Sigmoid colon (tissue), 7 donors: ENCODE results near the gene COL4A6. TPM values are rescaled to one million over a fixed set of nuclear protein-coding genes. Genes with fewer than 3 reads are reported as not detected.

Experiments
- DNase-seq: peaks from one replicate; pipeline ENCODE4 v3.0.0-alpha.2; 2019
- H3K27ac ChIP-seq, 4 donors: fragments of 200-600 bp; sonication (generic); one replicate each; pipeline ENCODE4 v1.5.1; 2016 to 2019; ENCODE audit warnings: mild to moderate bottlenecking in 1 of 4
- H3K27me3 ChIP-seq, 3 donors: fragments of 200-600 bp; sonication (generic); one replicate each; pipeline ENCODE4 v1.5.1; 2019; ENCODE audit warnings: mild to moderate bottlenecking in 1 of 3
- H3K36me3 ChIP-seq, 4 donors: fragments of 200-600 bp; sonication (generic); one replicate each; pipeline ENCODE4 v1.5.1; 2016 to 2019
- H3K4me1 ChIP-seq, 4 donors: fragments of 200-600 bp; sonication (generic); one replicate each; pipeline ENCODE4 v1.5.1; 2017 to 2019
- H3K4me3 ChIP-seq, 4 donors: fragments of 200-600 bp; sonication (generic); one replicate each; pipeline ENCODE4 v1.5.1; 2017 to 2019; ENCODE audit warnings: mild to moderate bottlenecking in 2 of 4, moderate library complexity in 1 of 4
- H3K9me3 ChIP-seq, 4 donors: fragments of 200-600 bp in 3 of 4; sonication (generic) in 3 of 4; one replicate each; pipeline versions ENCODE4 v1.5.1 to v1.6.1; 2013 to 2019
- EP300 ChIP-seq, 4 donors: sonication (generic); formaldehyde crosslinking; IDR thresholded peaks; one replicate each; pipeline ENCODE4 v1.6.1; 2017; ENCODE audit warnings: antibody characterized with exemption in 4 of 4
- POLR2A ChIP-seq, 2 donors: fragments of 450-650 bp; IDR thresholded peaks; one replicate each; pipeline ENCODE4 v1.6.1; 2016; ENCODE audit warnings: antibody characterized with exemption in 2 of 2, mild to moderate bottlenecking in 2 of 2, moderate library complexity in 2 of 2
- POLR2AphosphoS5 ChIP-seq, 4 donors: sonication (generic); formaldehyde crosslinking; IDR thresholded peaks; one replicate each; pipeline ENCODE4 v1.6.1; 2017; ENCODE audit warnings: antibody characterized with exemption in 4 of 4
- WGBS, 2 donors: extraction: QIAGEN DNeasy Blood & Tissue Kit; methylation state at CpG; one replicate each; pipeline ENCODE4 v1.1.7; 2013; 5-methylcytosine and 5-hydroxymethylcytosine counted together
- intact Hi-C: fragments of 100-400 bp; cut with DNase I; formaldehyde crosslinking; loops from one replicate; pipeline ENCODE4 v1.15.1; 2023
- polyA plus RNA-seq, 3 donors: library from polyadenylated mRNA; stranded (reverse); fragments of 200-250 nt; gene quantifications; one replicate each; pipeline ENCODE4 v1.2.3, GENCODE V29; 2013
- total RNA-seq, 4 donors: library from RNA; depleted of rRNA; stranded (reverse); fragments of >200 nt; gene quantifications; one replicate each; pipeline ENCODE4 v1.1.0, GENCODE V29; 2016
- TF ChIP-seq, protein P1 (sequence below), 4 experiments: fragments of 450-650 bp in 3 of 4; fragments of 200-600 bp in 1 of 4; IDR thresholded peaks; one replicate each; pipeline ENCODE4 v1.5.1; 2016 to 2019; ENCODE audit warnings: antibody characterized with exemption in 4 of 4, mild to moderate bottlenecking in 3 of 4, moderate library complexity in 2 of 4
- donor health status: healthy with polysubstance abuse.
- donor health status: Bipolar disorder and iron deficiency.
- donor health status: healthy.

Gene COL4A6
- total and polyA plus RNA-seq, 7 donors: 0.16 to 3.0 (median 0.36) TPM

DNA sequence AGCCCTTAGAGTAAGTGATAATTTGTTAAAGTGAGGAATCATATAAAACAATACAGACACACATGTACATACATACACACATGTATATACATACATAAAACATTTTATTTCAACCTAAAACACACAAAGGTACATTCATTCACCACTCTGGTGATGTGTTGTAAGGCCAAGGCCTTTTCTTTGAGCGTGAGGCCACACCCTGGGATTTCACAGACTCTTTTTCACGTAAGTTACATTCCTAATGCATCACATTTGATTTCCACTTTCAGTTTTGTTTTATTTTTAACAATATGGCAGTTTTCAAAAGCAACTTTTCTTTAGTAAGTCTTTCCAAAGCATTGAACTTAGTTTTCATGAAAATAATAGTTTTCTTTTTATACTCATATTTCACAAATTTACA lies 170.7 kb downstream of the COL4A6 start:
- H3K27ac ChIP-seq: no peak overlapping the region
- H3K27me3 ChIP-seq: peaks cover 0 to 10% (median 5%) of the 10 kb centered on the region in 3 donors
- TF ChIP-seq POLR2AphosphoS5 (IDR thresholded peaks at IDR 0.05) (no peak), EP300 (IDR thresholded peaks at IDR 0.05) (no peak), POLR2A (IDR thresholded peaks at IDR 0.05) (no peak)
- TF ChIP-seq, protein P1, sequence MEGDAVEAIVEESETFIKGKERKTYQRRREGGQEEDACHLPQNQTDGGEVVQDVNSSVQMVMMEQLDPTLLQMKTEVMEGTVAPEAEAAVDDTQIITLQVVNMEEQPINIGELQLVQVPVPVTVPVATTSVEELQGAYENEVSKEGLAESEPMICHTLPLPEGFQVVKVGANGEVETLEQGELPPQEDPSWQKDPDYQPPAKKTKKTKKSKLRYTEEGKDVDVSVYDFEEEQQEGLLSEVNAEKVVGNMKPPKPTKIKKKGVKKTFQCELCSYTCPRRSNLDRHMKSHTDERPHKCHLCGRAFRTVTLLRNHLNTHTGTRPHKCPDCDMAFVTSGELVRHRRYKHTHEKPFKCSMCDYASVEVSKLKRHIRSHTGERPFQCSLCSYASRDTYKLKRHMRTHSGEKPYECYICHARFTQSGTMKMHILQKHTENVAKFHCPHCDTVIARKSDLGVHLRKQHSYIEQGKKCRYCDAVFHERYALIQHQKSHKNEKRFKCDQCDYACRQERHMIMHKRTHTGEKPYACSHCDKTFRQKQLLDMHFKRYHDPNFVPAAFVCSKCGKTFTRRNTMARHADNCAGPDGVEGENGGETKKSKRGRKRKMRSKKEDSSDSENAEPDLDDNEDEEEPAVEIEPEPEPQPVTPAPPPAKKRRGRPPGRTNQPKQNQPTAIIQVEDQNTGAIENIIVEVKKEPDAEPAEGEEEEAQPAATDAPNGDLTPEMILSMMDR (IDR thresholded peaks at IDR 0.05): no peak
- no peaks in the 10 kb centered on the region for H3K9me3 ChIP-seq
- WGBS, 2 donors: 23 to 42% methylated on average over 2 of the region's 2 CpGs
- intact Hi-C loops: no loop called here
- no peaks in the 10 kb centered on the region for H3K36me3 ChIP-seq
- no peak for DNase-seq
- H3K4me1 ChIP-seq: peaks cover 0 to 16% (median 6%) of the 10 kb centered on the region in 4 donors
- no peak overlapping the region for H3K4me3 ChIP-seq

DNA sequence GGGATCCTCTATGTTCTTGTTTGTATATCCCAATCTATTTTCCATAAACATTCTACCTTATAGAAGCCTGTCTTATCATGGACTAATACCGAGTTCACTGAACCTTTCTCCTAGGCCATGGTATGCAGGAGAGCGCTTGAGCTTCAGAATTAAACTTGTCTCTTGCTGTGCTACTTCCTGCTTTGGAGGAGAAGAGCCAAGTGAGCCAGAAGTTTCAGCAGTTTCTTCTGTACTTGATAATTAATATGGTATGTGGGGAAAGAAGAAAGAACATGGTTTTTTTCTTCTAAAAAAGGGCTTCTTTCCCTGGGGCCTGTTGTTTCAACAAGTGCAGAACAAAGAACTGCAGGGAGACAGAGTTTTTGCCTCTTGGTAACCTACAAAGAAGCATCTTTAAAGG lies 173.8 kb downstream of the COL4A6 start:
- no peaks in the 10 kb centered on the region for H3K4me1 ChIP-seq
- peaks cover 0 to 10% (median 5%) of the 10 kb centered on the region in 3 donors for H3K27me3 ChIP-seq
- no peak overlapping the region for H3K27ac ChIP-seq
- TF ChIP-seq POLR2AphosphoS5 (IDR thresholded peaks at IDR 0.05) (no peak), EP300 (IDR thresholded peaks at IDR 0.05) (no peak), POLR2A (IDR thresholded peaks at IDR 0.05) (no peak)
- TF ChIP-seq, protein P1 (IDR thresholded peaks at IDR 0.05): no peak
- intact Hi-C loops: no loop called here
- H3K36me3 ChIP-seq: no peaks in the 10 kb centered on the region
- no peaks in the 10 kb centered on the region for H3K9me3 ChIP-seq
- H3K4me3 ChIP-seq: no peak overlapping the region
- WGBS, 2 donors: 78 to 81% methylated on average over 2 of the region's 2 CpGs
- no peak for DNase-seq

DNA sequence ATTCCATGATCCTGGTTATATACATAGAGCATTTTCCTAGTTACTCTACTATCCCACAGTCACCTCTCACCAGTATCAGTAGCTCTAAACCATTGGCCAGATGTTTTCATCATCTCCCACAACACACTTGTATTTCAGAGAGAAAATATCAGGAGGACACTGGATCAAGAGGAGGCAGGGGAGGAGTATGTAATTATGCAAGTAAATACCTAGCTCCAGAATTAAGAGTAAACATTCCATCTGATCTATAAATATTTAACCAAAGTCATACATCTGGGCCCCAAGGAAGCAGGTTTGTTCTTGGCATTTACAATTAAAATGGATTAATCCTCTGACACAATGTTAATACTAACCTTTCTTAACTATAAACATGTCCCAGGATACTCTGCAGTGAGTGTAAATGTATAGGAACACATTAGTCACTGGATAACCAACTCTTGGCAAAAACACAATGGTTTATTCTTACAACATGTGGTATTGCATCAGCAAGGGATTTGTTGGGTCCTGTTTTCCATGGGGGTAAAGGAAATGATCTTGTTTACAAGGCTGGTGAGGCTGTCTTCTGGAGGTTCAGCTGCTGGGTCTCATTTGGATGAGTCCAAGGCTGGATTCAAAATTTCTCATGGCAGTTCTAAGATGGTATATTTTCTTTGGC lies 176.5 kb downstream of the COL4A6 start:
- peak overlapping the region in 1 of 4 donors; percentile 29 for H3K27ac ChIP-seq
- intact Hi-C loops: no loop called here
- H3K4me1 ChIP-seq: no peaks in the 10 kb centered on the region
- no peak for DNase-seq
- peaks cover 0 to 5% (median 1%) of the 10 kb centered on the region in 3 donors for H3K27me3 ChIP-seq
- no peaks in the 10 kb centered on the region for H3K36me3 ChIP-seq
- H3K4me3 ChIP-seq: no peak overlapping the region
- TF ChIP-seq, protein P1 (IDR thresholded peaks at IDR 0.05): no peak
- TF ChIP-seq POLR2AphosphoS5 (IDR thresholded peaks at IDR 0.05) (no peak), POLR2A (IDR thresholded peaks at IDR 0.05) (no peak), EP300 (IDR thresholded peaks at IDR 0.05) (no peak)
- H3K9me3 ChIP-seq: no peaks in the 10 kb centered on the region

DNA sequence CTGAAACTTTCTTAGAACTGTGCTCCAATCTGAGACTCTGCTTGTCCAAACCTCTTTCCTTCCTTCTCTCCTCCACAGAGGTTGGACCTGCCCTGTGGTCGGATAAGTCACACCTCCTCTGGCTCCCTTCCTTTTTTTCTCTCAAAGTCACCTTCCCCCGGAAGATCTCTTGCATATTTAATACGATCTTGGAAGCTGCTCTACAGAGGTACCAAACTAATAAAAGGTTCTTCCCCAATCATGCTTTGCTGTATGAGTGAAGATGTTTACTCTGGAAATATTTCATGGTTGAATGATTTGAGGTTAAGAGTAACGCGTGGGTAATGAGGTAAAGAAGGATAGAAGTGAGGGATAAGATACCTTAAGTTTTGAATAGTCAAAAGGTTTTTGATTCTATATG lies 180.7 kb downstream of the COL4A6 start:
- no peak for TF ChIP-seq POLR2A (IDR thresholded peaks at IDR 0.05)
- no peak for TF ChIP-seq POLR2AphosphoS5 (IDR thresholded peaks at IDR 0.05)
- TF ChIP-seq, protein P1 (IDR thresholded peaks at IDR 0.05): no peak
- TF ChIP-seq EP300 (IDR thresholded peaks at IDR 0.05): no peak
- WGBS, 2 donors: 83 to 84% methylated on average over 5 of the region's 5 CpGs

DNA sequence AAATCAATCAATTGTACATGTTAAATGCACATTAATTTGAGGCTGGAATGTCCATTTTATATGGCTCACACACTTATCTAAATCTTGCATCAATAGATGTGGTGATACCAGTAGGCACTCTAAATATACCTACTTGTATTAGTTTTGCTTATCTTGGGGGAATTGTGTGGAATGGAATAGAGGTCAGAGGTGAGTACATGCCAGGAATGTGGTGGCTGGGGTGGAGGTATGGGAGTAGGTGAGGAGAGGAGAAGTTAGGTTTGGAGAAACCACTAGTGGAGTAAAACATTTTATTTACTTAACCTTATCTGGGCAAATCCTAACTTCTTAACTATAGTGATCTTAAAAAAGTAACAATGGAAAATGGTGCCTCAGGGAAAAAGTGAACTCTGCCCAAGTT lies 183.6 kb downstream of the COL4A6 start:
- Histone ChIP-seq H3K9me3 (no peaks in the 10 kb centered on the region), H3K27me3 (no peaks in the 10 kb centered on the region), H3K4me3 (no peak overlapping the region), H3K36me3 (no peaks in the 10 kb centered on the region), H3K27ac (no peak overlapping the region), H3K4me1 (no peaks in the 10 kb centered on the region)
- no peak for TF ChIP-seq POLR2A (IDR thresholded peaks at IDR 0.05)
- intact Hi-C loops: no loop called here
- no peak for DNase-seq

More for the DNA sequence above, 180.7 kb downstream of the COL4A6 start:
- Histone ChIP-seq H3K4me3 (no peak overlapping the region), H3K27ac (no peak overlapping the region), H3K36me3 (no peaks in the 10 kb centered on the region), H3K27me3 (no peaks in the 10 kb centered on the region), H3K4me1 (no peaks in the 10 kb centered on the region), H3K9me3 (no peaks in the 10 kb centered on the region)
- DNase-seq: no peak
- intact Hi-C loops: no loop called here
